Esophagus muscularis mucosa (tissue), 4 donors: Measurements from ENCODE around the gene NPAS3.

Experiments used
- EP300 ChIP-seq: sonication (generic); formaldehyde crosslinking; IDR thresholded peaks from one replicate; pipeline ENCODE4 v1.6.1; 2017; ENCODE audit warnings: antibody characterized with exemption
- POLR2A ChIP-seq: fragments of 450-650 bp; IDR thresholded peaks from one replicate; pipeline ENCODE4 v1.6.1; 2017; ENCODE audit warnings: antibody characterized with exemption, moderate library complexity, mild to moderate bottlenecking, low read depth
- POLR2AphosphoS5 ChIP-seq, 2 donors: sonication (generic); formaldehyde crosslinking; IDR thresholded peaks; one replicate each; pipeline ENCODE4 v1.6.1; 2017; ENCODE audit warnings: antibody characterized with exemption in 2 of 2
- TF ChIP-seq, protein P1 (sequence below), 3 experiments: fragments of 200-600 bp in 2 of 3; fragments of 450-650 bp in 1 of 3; sonication (generic) in 2 of 3; IDR thresholded peaks; one replicate each; pipeline ENCODE4 v1.5.1; 2017 to 2019; ENCODE audit warnings: antibody characterized with exemption in 3 of 3, mild to moderate bottlenecking in 2 of 3, moderate library complexity in 1 of 3

DNA sequence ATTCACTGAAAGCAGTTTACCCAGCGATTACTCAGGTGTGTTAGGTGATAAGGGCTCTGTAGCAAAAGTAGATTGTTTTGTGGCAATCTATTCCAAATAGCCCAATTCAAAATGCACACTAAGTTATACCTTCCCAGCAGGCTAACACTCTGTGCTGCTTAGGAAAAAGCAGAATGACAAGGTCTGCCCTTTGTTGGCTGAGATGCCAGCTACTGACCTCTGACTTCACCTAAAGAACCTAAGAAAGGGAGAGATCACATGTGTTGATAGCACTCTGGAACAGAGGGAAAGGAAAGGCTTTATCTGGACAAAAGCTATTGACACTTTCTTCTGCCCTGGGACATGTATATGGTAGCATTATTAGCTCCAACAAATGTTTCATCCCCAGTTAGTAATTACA lies 609.9 kb downstream of the NPAS3 start:
- TF ChIP-seq, protein P1, sequence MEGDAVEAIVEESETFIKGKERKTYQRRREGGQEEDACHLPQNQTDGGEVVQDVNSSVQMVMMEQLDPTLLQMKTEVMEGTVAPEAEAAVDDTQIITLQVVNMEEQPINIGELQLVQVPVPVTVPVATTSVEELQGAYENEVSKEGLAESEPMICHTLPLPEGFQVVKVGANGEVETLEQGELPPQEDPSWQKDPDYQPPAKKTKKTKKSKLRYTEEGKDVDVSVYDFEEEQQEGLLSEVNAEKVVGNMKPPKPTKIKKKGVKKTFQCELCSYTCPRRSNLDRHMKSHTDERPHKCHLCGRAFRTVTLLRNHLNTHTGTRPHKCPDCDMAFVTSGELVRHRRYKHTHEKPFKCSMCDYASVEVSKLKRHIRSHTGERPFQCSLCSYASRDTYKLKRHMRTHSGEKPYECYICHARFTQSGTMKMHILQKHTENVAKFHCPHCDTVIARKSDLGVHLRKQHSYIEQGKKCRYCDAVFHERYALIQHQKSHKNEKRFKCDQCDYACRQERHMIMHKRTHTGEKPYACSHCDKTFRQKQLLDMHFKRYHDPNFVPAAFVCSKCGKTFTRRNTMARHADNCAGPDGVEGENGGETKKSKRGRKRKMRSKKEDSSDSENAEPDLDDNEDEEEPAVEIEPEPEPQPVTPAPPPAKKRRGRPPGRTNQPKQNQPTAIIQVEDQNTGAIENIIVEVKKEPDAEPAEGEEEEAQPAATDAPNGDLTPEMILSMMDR (IDR thresholded peaks at IDR 0.05), result no peak
- TF ChIP-seq POLR2A, result no peak
- no peak for TF ChIP-seq POLR2AphosphoS5 (IDR thresholded peaks at IDR 0.05)
- TF ChIP-seq EP300, result no peak
